ENCODE data around the gene ZMYND8. TPM values are rescaled to one million over a fixed set of nuclear protein-coding genes. Genes with fewer than 3 reads are reported as not detected.
A peak's percentile ranks its signal among the peaks of the same experiment; 100 is the strongest.

The ZMYND8 gene
- total RNA-seq, 1 donor = 18.8 TPM

DNA sequence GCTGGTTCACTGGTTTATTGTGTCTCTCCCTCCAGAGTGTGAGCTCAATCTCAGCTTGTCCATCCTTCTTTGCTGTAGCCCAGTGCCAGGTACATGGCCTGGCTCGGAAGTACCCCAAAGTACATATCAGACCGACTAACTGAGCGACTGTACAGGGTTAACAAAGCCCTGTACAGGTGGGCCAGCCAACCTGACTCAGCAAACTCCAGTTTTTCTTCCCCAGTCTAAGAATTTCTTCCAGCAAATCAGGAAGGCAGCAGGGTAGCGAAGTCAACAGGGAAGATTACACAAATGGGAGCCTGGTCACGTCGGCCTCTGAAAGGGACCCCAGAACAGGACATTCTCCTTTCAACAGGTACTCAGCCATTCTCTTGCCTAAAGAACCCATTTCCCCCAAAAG, 31.3 kb downstream of the ZMYND8 start:
- DNase-seq (ENCODE audit: insufficient read length, low spot score, missing footprints) = no peak

DNA sequence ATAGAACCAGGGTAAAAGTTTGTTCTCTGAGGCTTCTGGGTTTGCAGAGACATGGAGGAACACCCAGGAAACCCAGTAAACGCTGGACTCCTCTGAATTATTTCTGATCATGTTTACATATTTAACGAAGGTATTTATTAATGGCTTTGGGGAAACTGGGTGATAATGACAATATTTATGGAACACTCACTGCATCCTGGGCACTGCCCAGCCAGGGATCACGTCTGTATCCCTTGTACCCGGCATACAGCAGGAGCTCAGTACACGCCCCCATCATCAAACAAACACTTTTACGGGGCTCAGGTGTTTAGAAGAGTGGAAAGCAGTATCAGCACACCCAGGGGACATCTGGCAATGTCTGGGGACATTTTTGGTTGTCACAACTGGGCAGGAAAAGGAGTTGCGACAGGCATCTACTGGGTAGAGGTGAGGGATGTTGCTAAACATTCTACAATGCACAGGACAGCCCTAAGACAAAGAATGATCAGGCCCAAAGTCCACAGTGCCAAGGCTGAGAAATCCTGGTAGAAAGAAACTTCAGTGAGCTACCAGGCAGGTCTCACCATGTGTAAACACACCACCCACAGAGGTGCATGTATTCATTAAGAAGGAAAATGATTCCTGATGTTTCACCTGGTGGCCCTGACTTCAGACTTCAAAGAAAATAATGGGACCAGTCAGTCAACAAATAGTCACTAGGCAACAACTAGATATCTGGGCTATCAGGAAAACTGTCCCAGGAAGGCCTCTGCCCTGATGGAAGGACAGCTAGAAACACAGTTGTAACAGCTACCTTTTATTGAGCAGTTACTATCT, 35.3 kb downstream of the ZMYND8 start:
- no peaks in the 10 kb centered on the region for H3K36me3 ChIP-seq (ENCODE audit: insufficient read depth, low read length)
- no peak for DNase-seq (ENCODE audit: insufficient read length, low spot score, missing footprints)
- H4K20me1 ChIP-seq (ENCODE audit: insufficient read depth, low read length) = no peaks in the 10 kb centered on the region
- H2AFZ ChIP-seq (ENCODE audit: low read length) = no peak overlapping the region
- TF ChIP-seq, protein P1, sequence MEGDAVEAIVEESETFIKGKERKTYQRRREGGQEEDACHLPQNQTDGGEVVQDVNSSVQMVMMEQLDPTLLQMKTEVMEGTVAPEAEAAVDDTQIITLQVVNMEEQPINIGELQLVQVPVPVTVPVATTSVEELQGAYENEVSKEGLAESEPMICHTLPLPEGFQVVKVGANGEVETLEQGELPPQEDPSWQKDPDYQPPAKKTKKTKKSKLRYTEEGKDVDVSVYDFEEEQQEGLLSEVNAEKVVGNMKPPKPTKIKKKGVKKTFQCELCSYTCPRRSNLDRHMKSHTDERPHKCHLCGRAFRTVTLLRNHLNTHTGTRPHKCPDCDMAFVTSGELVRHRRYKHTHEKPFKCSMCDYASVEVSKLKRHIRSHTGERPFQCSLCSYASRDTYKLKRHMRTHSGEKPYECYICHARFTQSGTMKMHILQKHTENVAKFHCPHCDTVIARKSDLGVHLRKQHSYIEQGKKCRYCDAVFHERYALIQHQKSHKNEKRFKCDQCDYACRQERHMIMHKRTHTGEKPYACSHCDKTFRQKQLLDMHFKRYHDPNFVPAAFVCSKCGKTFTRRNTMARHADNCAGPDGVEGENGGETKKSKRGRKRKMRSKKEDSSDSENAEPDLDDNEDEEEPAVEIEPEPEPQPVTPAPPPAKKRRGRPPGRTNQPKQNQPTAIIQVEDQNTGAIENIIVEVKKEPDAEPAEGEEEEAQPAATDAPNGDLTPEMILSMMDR (IDR thresholded peaks at IDR 0.05; ENCODE audit: extremely low read depth, low read depth, low read length) = no peak
- peaks cover 40% of the 10 kb centered on the region for H3K4me1 ChIP-seq (ENCODE audit: insufficient read depth, low read length)
- H3K9me3 ChIP-seq (ENCODE audit: low read depth, low read length) = no peaks in the 10 kb centered on the region
- no peak overlapping the region for H3K4me2 ChIP-seq (ENCODE audit: insufficient read depth, low read length)
- H3K4me3 ChIP-seq (ENCODE audit: insufficient read depth, low read length) = no peak overlapping the region
- H3K27ac ChIP-seq (ENCODE audit: low read depth, low read length) = peak overlapping the region; percentile 13
- H3K27me3 ChIP-seq (ENCODE audit: insufficient read depth, low read length) = no peaks in the 10 kb centered on the region
- peaks cover 62% of the 10 kb centered on the region for H3K79me2 ChIP-seq (ENCODE audit: insufficient read depth, low read length)

More for the DNA sequence above, 31.3 kb downstream of the ZMYND8 start:
- H3K4me2 ChIP-seq (ENCODE audit: insufficient read depth, low read length) = no peak overlapping the region
- peaks cover 66% of the 10 kb centered on the region for H3K79me2 ChIP-seq (ENCODE audit: insufficient read depth, low read length)
- TF ChIP-seq, protein P1 (IDR thresholded peaks at IDR 0.05; ENCODE audit: extremely low read depth, low read depth, low read length) = no peak
- H3K27ac ChIP-seq (ENCODE audit: low read depth, low read length) = no peak overlapping the region
- H4K20me1 ChIP-seq (ENCODE audit: insufficient read depth, low read length) = no peaks in the 10 kb centered on the region
- H2AFZ ChIP-seq (ENCODE audit: low read length) = no peak overlapping the region
- H3K4me1 ChIP-seq (ENCODE audit: insufficient read depth, low read length) = peaks cover 11% of the 10 kb centered on the region
- H3K9me3 ChIP-seq (ENCODE audit: low read depth, low read length) = no peaks in the 10 kb centered on the region
- no peak overlapping the region for H3K4me3 ChIP-seq (ENCODE audit: insufficient read depth, low read length)
- no peaks in the 10 kb centered on the region for H3K36me3 ChIP-seq (ENCODE audit: insufficient read depth, low read length)
- H3K27me3 ChIP-seq (ENCODE audit: insufficient read depth, low read length) = no peaks in the 10 kb centered on the region

DNA sequence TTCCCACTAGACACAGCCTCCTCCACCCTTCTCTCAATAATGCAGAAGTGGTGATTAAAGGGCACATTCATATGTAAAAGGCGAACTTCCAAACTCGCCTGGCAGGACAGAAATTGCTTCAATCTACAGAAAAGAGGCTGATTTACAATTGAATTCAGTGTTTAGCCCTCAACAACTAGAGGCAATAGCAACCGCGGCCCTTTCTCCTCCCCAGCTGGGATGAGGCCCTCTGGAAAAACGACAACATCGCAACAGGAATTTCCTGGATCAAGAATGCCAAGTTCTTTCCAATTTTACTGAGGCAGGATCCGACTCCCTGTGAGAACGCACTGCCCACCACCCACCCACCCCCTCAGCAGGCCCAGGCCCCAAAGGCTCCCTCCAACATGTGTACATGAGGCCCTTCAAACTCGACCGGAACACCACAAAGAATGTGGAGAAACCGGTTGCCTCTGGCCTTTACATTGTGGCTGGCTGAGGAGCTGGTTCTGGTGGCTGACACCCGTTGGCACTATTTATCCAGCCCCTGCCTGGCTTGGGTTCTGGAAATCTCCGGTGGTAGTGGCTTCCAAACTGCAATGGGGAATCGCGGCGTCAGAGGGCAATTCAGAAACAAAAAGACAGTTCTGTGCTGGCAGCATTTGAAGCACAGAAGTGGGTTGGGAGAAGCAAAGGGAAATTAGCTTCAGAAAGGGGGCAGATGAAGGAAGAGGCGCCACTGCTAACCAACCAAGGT, 36.8 kb downstream of the ZMYND8 start:
- Histone ChIP-seq H3K27me3 (ENCODE audit: insufficient read depth, low read length) (no peaks in the 10 kb centered on the region), H3K4me3 (ENCODE audit: insufficient read depth, low read length) (no peak overlapping the region), H4K20me1 (ENCODE audit: insufficient read depth, low read length) (no peaks in the 10 kb centered on the region), H3K4me2 (ENCODE audit: insufficient read depth, low read length) (peak overlapping the region; percentile 59), H3K4me1 (ENCODE audit: insufficient read depth, low read length) (peaks cover 54% of the 10 kb centered on the region), H3K79me2 (ENCODE audit: insufficient read depth, low read length) (peaks cover 61% of the 10 kb centered on the region), H3K9me3 (ENCODE audit: low read depth, low read length) (no peaks in the 10 kb centered on the region), H3K36me3 (ENCODE audit: insufficient read depth, low read length) (no peaks in the 10 kb centered on the region), H3K27ac (ENCODE audit: low read depth, low read length) (peak overlapping the region; percentile 96), H2AFZ (ENCODE audit: low read length) (peak overlapping the region; percentile 75)
- DNase-seq (ENCODE audit: insufficient read length, low spot score, missing footprints) = peak; percentile 86
- TF ChIP-seq, protein P1 (IDR thresholded peaks at IDR 0.05; ENCODE audit: extremely low read depth, low read depth, low read length) = no peak
